ENCODE measurements around the gene PHLDB3.
"Not testable (repeated sequence)": the region's sequence is repeated elsewhere in the genome, so short reads cannot be mapped to it uniquely, and the experiment has no call there.

Gene PHLDB3

DNA sequence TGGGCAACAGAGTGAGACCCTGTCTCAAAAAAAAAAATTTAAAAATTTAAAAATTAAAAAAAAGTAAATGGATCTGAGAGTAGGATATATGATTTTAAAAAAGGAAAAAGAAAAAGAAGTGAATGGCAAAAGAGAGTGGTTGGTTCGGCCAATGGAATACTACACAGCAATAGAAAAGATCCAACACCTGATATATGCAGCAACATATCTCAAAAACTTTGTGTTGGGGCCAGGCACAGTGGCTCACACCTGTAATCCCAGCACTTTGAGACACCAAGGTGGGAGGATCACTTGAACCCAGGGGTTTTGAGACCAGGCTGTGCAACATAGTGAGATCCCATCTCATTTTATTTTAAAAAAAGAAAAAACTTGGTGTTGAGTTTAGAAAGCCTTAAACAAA, 37.8 kb downstream of the PHLDB3 start:
- DNase-seq = no peak

GRCh38 chr19:43465468-43466120, 39.0 kb downstream of the PHLDB3 start, which contains the start of gene LYPD3:
TSS of gene LYPD3 (minus strand) at chr19:43465608. CDS start at chr19:43465571, 37 bp downstream.
- DNase-seq = no peak

GRCh38 chr19:43464134-43464775, 40.3 kb downstream of the PHLDB3 start:
- DNase-seq = no peak

DNA sequence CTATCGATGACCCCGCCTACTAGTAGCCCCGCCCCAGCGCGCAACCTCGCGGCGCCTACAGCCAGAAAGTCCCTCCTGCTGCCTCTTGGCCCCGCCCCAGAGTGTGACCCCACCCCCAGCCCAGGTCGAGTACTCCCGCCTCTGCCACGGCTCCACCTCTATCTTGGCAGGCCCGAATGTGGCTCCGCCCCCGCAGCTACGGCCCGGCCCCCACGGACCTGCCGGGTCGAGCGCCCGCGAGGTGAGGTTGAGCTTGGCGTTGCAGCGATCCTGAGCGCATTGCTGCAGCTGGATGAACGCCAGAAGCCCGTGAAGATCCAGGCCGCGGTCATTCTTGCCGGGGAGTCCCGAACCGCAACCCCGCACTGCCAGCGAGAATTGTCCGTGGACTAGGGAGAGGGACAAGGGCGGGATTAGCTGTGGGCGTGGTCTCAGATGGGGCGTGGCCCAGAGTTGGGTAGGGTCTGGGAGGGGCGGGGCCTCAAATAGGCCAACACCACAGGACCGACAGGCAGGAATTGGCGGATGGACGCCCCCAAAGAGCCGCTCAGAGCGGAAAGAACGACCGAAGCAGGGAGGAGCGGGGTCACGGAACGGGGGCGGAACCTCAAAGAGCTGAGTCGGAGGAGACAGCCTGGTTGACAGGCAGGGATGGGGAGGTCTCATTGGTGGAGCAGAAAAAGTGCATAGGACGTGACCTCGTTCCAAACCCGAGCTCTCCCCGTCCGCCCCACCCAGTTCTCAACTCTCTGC, 41.0 kb downstream of the PHLDB3 start:
- peak; percentile 97 for DNase-seq

- DNase-seq = no peak
These were observed 41.7 kb downstream of the PHLDB3 start for GRCh38 chr19:43462785-43463380.

DNA sequence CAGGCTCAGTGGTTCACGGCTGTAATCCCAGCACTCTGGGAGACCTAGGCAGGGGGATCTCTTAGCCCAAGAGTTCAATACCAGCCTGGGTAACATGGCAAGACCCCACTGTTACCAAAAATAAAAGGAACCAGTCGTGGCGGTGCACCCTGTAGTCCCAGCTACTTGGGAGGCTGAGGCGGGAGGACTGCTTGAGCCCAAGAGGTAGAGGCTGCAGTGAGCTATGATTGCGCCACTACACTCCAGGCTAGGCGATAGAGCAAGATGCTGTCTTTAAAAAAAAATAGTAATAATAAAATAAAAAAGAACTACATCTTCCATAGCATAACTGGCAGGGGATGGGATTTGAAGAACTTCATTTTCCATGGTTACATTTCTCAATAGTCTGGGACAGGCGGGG, 42.2 kb downstream of the PHLDB3 start:
- DNase-seq = no peak

GRCh38 chr19:43461303-43461702, 43.2 kb downstream of the PHLDB3 start:
- DNase-seq = no peak

DNA sequence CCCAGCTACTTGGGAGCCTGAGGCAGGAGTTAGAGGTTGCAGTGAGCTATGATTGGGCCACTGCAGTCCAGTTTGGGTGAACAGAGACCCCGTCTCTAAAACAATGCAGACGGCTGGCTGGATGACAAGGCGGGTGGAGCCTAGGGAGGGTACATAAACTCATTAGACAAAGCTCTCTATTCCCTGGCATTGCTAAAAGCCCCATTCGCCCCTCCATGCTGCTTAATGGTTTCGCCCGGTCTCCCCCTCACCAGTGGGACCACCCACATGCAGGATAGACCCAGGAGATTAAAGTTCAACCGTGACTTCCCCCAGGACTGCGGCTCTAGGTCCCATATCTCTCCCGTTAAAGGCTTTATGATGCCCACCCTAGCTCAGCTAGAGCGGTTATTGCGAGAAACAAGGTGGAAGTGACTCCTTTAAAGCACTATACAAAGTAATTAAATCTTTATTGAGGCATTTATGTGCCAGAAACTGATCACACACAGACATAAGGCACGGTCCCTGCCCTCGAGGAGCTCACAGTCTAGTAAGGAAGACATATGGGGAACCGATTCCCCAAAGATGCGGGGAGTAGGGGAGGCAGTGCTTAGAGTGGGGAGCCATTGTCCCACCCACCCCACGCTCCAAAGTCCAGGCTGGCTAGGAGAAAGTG, 44.1 kb downstream of the PHLDB3 start:
- DNase-seq = no peak

- no peak for DNase-seq
These were observed 46.7 kb downstream of the PHLDB3 start for GRCh38 chr19:43457809-43458208.

- no peak for DNase-seq
These were observed 49.0 kb downstream of the PHLDB3 start for GRCh38 chr19:43455321-43456113.

DNA sequence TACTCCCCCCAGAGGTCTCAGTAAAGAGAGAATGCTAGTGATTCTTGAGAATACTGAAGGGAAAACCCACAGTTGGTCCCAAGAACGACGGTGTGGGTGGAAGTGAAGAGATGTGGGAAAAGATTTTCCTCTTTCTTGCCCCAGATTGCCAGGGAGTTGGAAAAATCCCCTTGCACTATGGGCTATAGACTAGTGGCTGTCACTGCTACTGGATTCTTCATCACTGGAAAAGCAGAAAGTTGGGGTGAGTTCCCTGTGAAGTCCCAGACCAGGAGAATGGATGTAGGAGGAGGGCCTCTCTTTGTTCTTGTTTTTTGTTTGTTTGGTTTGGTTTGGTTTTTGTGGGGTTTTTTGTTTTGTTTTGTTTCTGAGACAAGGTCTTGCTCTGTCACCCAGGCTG, 50.5 kb downstream of the PHLDB3 start:
- DNase-seq = no peak

DNA sequence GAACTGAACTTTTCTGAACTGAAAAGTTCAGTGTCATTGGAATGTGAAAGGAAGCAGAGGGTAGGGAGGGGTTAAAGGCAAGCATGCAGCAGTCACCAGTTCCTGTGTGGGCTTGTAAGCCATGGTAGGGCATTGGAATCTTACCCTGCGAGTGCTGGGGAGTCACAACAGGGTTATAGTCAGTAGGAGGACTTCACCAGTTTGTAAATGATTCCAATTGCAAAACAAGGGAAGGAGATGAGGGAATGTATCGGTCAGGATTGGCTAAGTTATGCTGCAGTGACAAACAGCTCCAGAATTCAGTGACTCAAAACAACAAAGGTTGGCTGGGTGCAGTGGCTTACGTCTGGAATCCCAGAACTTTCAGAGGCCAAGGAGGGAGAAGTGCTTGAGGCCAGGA, 52.0 kb downstream of the PHLDB3 start:
- DNase-seq = no peak

DNA sequence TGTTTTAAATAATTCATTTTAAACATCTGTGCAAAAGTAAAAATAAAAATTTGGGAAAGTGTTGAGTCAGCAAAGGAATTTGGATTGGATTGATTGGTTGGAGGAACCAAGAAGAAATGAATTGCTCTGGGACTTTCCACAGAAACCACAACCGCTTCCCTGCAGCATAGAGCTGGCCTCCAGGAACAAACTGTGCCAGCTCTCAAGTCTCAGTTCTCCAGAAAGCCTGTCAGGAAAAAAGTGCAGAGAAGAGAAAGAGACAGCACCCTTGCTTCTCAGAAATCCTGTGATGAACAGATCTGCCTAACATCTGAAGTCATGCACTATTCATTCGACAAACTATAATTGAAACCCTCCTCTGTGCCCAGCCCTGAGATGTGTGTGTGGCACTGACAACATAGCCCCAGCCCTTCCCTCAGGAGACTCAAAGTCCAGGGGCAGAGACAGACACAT, 54.0 kb downstream of the PHLDB3 start:
- no peak for DNase-seq

- no peak for DNase-seq
These were observed 56.9 kb downstream of the PHLDB3 start for GRCh38 chr19:43447655-43448054.

DNA sequence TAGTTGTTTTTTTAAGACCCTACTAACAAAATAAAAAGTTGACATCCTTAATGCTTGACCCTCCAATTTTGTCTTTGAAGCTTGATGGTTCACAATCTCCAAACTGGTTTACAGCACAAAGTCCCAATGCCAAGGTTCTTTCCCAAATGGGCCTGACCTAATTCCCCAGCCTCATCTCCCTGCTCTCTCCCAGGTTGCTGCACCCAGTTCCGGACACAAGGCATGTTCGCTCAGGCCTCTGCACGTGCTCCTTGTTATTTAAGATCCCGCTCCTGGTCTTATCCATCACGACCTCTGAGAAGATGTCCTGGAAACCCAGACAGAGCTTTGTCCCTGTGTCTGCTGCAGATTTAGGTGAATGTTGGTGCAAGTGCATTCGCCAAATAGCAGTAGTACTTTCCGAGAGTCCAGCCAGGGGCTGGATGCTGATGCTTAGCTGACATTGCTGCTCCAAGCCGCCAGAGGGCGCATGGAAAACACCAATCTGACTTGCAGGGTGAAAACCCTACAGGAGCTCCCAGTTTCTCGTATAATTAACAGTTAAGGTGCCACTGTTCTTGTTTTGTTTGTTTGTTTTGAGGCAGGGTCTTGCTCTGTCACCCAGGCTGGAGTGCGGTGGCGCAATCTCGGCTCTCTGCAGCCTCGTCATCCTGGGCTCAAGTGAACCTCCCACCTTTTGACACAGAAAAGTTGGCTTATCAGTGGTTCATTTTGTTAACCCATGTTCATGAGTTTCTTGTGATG, 57.6 kb downstream of the PHLDB3 start:
- peak; percentile 90 for DNase-seq

- no peak for DNase-seq
These were observed 59.1 kb downstream of the PHLDB3 start for GRCh38 chr19:43445426-43445825.

- DNase-seq = no peak
These were observed 59.8 kb downstream of the PHLDB3 start for GRCh38 chr19:43444531-43445287.

DNA sequence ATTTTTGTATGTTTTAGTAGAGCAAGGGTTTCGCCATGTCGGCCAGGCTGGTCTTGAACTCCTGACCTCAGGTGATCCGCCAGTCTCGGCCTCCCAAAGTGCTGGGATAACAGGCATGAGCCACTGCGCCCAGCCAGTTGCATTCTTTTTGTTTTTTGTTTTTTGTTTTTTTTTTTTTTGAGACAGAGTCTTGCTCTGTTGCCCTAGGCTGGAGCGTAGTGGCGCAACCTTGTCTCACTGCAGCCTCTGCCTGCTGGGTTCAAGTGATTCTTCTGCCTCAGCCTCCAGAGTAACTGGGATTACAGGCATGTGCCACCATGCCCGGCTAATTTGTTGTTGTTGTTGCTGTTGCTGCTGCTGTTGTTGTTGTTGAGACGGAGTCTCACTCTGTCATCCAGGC, 60.5 kb downstream of the PHLDB3 start:
- not testable (repeated sequence) for DNase-seq

- no peak for DNase-seq
These were observed 62.8 kb downstream of the PHLDB3 start for GRCh38 chr19:43441716-43442115.

GRCh38 chr19:43439709-43440063, 64.9 kb downstream of the PHLDB3 start:
- no peak for DNase-seq

Data from eye (tissue), 1 donor.